Measurements from ENCODE around the gene TBXA2R.
"Not testable (repeated sequence)": the region's sequence is repeated elsewhere in the genome, so short reads cannot be mapped to it uniquely, and the experiment has no call there.

Gene TBXA2R

GRCh38 chr19:3639479-3639878 lies 32.8 kb upstream of the TBXA2R start:
- no peak for DNase-seq (ENCODE audit: low spot score)

- no peak for DNase-seq (ENCODE audit: low spot score)
Observed at GRCh38 chr19:3638208-3639193, 31.8 kb upstream of the TBXA2R start.

- no peak for DNase-seq (ENCODE audit: low spot score)
Observed at GRCh38 chr19:3637621-3638020, 30.9 kb upstream of the TBXA2R start.

DNA sequence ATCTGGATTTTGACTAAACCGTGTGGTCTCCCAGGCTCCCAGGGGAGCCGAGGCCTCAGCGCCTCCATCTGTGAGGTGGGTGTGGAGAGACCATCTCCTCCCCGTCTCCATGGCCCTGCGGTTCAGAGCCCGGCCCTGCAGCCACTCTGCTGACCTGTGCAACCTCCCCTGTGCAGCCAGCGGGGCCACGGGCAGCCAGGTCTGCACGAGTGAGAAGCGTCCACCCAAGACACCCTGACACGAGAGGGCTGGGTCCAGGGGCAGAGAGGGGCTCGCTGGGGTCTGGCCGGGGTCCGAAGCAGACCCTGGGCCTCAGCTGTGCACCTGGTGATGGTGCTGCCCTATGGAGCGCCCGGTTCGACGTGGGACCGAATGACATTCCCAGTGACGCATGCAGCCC lies 30.3 kb upstream of the TBXA2R start:
- no peak for DNase-seq (ENCODE audit: low spot score)

- DNase-seq (ENCODE audit: low spot score): no peak
Observed at GRCh38 chr19:3636506-3636905, 29.8 kb upstream of the TBXA2R start.

DNA sequence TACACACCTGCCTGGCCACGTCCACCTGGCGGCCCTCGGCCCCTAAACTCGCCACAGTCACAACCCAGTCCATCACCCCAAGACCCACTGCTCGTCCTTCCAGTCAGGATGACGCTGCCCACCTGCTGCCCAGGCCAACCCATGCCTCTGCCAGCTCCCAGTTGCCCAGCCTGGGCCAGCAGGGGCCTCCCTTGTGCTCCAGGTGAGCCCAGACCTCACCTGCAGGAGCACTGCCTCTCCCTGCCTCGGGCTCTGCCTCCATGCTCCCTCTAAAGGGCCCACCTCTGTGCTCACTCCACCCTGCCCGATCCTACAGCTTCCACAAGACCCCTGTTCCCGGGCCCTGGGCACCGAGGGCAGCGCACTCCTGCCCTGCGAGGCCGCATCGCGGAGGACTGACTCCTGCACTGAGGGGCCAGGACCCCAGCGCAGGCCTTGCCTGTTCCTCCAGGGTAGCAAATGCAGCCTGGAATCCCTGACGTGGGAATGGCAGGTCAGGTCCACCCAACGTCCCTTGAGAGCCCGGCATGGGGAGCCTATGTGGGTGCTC lies 27.9 kb upstream of the TBXA2R start:
- no peak for DNase-seq (ENCODE audit: low spot score)

- DNase-seq (ENCODE audit: low spot score): no peak
Observed at GRCh38 chr19:3633559-3633988, 26.9 kb upstream of the TBXA2R start.

DNA sequence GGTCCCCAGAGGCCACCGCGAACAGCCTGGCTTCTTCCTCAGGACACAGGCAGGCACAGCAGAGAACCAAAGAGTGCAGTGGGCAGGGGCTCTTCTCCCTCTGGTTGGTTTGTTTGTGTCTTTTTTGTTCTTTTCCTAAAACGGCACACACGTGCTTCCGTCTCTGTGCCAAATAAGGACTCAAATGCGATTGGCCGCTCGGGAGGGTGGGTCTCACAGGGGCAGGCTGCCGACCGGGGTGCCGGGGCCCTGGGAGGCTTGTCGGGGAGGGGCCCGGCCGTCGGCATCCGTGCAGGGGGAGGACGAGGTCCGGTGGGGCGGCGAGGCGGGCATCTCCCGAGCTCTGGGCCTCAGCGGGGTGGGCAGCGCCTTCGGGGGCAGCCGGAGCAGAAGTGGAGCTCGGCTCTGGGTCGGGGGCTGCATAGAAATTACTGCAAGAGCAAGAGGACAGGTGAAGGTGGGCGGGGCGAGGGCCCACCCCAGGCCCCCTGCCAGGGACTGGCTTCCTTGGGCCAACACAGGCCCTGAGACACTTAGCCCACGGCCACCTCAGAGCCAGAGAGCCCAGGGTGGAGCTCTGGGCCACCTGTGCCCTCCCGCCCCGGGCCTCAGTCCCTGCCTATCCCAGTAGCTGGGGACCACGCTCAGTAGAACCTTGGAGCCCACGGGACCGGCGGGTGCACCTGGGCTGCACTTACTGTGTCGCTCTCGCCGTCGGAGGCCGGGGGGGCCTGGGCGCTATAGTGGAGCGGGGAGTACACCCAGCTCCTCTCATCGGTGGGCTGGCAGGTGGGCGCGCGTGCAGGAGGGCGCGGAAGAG lies 26.3 kb upstream of the TBXA2R start:
- DNase-seq (ENCODE audit: low spot score): no peak

DNA sequence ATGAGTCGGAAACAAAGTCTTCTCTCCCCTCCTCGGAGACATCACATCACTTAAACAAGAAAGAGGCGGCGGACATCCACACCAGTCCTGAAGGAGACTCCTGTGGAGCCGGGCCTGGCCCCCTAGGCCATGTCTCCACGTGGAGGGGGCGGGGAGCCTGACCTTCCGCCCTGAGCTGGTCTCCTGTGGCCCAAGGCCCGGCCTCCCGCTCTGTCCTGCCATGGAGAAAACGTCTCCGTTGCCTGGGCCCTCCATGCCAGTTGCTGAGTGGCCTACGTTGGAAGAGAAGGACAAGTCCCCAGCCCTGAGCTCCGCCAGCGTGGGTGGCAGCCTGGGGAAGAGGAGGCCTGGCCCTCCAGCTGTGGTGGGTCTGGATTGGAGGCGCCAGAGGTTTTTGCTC lies 25.4 kb upstream of the TBXA2R start:
- no peak for DNase-seq (ENCODE audit: low spot score)

DNA sequence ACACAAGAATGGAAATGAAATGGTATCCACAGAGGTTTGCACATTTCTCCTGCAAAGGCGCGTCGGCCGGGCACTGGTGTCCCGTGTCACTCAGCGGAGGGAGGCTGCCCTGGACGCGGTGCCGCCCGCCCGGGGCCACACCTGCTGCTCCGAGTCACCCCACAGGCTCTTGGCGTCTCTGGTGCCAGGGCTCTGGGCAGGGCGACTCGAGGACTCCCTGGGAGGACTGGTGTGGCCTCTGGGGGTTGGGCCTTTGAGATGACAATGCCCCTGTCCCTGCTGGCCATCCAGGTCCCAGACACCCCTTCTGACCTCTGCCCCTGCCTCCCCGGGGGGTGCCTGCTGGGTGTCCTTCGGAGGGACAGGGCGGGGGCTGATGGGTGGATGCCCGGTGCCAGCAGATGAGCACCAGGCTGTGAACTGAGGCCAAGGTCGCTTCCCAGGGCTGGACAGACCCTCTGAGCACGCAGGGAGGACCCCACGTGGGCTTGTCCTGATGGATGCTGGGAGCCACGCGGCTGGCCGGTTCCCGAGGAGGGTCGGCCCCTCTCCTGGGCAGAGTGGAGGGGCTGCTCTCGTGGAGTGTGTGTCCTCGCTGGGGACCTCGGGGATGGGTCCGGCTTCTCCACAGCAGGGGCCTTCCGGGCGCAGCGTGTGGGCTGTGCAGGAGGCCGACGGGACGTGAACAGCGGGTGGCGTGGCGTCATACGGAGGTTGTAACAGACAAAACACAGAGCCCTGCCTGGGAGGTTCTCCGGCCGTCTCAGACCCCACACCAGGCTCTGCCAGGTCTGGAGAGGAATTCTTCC lies 24.6 kb upstream of the TBXA2R start:
- no peak for DNase-seq (ENCODE audit: low spot score)

- not testable (repeated sequence) for DNase-seq (ENCODE audit: low spot score)
Observed at GRCh38 chr19:3628766-3629165, 22.1 kb upstream of the TBXA2R start.

- DNase-seq (ENCODE audit: low spot score): no peak
Observed at GRCh38 chr19:3627351-3627723, 20.7 kb upstream of the TBXA2R start.

GRCh38 chr19:3626473-3627350 lies 20.0 kb upstream of the TBXA2R start, which contains the start of gene CACTIN:
TSS of gene CACTIN (minus strand) at chr19:3626790. CDS start at chr19:3626762, 28 bp downstream.
- DNase-seq (ENCODE audit: low spot score): peak; percentile 100

DNA sequence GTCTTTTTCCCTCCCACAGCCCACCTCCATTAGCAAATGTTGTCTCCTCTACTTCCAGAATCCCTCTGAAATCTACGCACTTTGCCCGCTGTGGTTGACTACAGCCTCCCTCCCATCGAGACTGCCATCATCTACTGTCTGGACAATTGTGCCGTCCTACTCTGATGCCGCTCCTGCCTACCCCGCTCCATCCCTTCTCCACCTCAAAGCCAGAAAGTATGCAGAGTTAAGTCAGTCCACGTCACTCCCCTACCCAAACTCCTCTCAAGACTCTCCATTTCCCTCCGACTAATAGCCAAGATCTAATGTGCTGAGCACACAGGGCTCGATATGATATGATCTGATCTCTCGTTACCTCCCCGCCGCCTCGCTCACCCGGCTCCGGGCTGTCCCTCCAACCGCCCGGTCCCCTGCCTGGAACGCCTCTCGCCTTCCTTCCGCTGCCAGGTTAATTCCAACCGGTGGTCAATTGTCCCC lies 19.4 kb upstream of the TBXA2R start:
- no peak for DNase-seq (ENCODE audit: low spot score)

DNA sequence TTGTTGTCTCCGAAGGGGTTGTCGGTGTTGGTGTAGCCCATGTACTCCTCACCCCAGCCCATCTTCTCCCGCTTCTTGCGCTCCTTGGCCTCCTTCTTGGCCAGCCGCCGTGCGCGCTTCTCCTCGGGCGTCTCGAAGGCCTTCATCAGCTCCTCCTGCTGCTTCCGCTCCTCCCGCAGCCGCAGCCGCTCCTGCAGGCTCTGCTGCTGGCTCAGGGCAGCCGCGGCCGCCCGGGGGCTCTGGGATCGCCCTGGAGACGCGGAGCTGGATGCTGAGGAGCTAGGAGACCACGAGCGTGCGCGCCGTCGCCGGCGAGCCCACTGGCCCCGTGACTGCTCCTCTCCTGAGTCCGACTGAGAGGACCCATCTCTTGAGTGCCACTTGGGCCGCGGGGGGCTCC lies 17.0 kb upstream of the TBXA2R start:
- DNase-seq (ENCODE audit: low spot score): no peak

GRCh38 chr19:3622224-3622623 lies 15.5 kb upstream of the TBXA2R start:
- no peak for DNase-seq (ENCODE audit: low spot score)

DNA sequence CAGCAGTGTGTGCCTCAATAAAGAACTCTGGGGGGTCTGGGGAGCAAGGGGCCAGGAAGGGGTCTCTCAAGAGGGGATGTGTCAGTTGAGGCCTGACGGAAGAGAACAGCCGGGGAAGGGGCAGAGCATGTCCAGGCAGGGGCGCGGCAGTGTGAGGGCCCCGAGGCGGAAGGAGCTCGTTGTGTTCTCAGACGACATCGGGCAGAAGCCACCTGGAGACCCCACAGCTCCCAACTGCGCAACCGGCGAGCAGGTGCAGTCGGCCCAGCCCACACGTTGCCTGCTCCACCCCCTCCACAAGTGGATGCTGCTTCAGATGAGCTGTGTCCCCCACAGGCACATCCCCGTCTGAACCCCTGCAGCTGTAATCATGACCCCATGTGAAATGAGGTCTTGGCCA lies 15.0 kb upstream of the TBXA2R start:
- no peak for DNase-seq (ENCODE audit: low spot score)

DNA sequence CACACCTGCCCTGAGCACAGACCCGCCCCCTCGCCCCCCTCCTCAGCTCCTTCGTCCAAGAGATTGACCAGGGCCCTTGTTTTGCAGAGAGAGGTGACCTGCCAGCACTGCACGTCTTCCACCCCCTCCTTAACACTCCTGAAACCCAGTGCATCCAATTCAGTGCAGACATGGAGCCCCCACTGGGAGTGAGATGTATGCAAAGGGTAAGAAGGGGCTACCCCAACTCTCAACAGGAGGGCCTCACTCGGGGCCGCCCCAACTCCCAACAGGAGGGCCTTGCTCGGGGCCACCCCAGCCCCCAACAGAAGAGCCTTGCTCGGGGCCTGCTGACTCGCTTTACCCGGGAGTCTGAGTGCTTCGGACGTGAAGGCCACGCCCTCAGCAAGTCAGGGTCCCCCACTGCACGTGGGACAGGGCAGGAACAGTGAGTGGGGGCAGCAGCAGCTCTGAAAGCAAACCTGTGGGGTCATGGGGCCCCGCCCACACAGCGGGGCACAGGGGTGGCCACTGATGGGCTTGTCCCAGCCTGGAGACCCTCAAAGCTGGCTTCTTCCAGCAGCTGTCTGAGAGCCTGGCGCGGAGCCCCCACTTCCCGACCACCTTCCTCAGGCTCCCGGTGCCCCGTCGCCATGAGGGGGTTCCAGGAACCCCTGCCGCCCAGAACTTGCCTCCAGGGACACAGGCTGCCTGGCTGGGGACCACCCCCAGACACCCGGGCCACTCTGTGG lies 14.3 kb upstream of the TBXA2R start:
- no peak for DNase-seq (ENCODE audit: low spot score)

DNA sequence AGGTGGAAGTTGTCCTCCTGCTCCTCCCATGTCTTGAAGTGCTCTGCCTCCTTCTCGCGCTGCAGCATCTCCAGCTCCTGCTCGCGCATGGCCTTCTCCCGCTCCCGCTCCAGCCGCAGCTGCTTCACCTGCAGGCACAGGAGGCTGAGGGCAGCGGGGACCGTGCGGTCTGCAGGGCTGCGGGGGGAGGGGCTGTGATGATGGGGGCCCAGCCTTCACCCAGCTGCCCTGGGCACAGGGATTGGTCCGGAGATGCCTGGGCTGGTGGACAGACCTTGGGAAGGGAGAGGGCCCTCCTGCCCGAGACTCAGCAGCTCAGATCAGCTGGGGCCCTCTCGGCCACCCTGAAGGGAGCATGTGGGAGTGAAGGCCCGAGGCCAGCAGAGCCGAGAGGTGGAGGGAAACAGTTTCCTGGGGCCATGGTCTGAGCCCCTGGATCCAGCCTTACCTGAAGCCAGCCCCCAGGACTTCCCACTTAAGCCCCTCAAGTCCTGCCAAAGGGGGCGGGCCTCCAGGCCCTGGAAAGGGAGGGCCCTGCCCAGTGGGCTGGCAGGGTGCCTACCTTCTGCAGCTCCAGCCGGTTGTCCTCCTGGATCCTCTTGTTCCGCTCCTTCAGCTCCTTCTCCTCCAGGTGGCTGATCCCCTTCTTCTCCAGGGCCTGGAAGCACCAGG lies 13.6 kb upstream of the TBXA2R start:
- DNase-seq (ENCODE audit: low spot score): peak; percentile 38
